Vagina (tissue), 2 donors: Measurements from ENCODE around the gene TPST2. TPM values are rescaled to one million over a fixed set of nuclear protein-coding genes. Genes with fewer than 3 reads are reported as not detected.
"Not testable (repeated sequence)": the region's sequence is repeated elsewhere in the genome, so short reads cannot be mapped to it uniquely, and the experiment has no call there.

Experiments used
- DNase-seq, 2 donors: peaks; one replicate each; pipeline ENCODE4 v3.0.0-alpha.2; 2017; ENCODE audit errors: extremely low spot score in 2 of 2
- H3K27ac ChIP-seq: fragments of 200-600 bp; sonication (generic); one replicate; pipeline ENCODE4 v1.5.1; 2019
- H3K27me3 ChIP-seq: fragments of 200-600 bp; sonication (generic); one replicate; pipeline ENCODE4 v1.5.1; 2019
- H3K36me3 ChIP-seq, 2 donors: fragments of 200-600 bp; sonication (generic); one replicate each; pipeline ENCODE4 v1.5.1; 2017 to 2019
- H3K4me1 ChIP-seq: fragments of 200-600 bp; sonication (generic); one replicate; pipeline ENCODE4 v1.5.1; 2019
- H3K4me3 ChIP-seq, 2 donors: fragments of 200-600 bp; sonication (generic); 1 replicate in 1 of 2; 2 replicates in 1 of 2; pipeline ENCODE4 v1.5.1; 2016 to 2019
- H3K9me3 ChIP-seq: fragments of 200-600 bp; sonication (generic); one replicate; pipeline ENCODE4 v1.5.1; 2019
- CTCF ChIP-seq, 3 experiments: fragments of 450-650 bp in 2 of 3; fragments of 200-600 bp in 1 of 3; sonication (generic) in 1 of 3; IDR thresholded peaks; one replicate each; pipeline ENCODE4 v1.5.1; 2017 to 2019; ENCODE audit warnings: antibody characterized with exemption in 3 of 3, mild to moderate bottlenecking in 2 of 3, moderate library complexity in 2 of 3
- POLR2A ChIP-seq, 2 donors: fragments of 450-650 bp; IDR thresholded peaks; one replicate each; pipeline ENCODE4 v1.6.1; 2017; ENCODE audit warnings: antibody characterized with exemption in 2 of 2, mild to moderate bottlenecking in 2 of 2, moderate library complexity in 2 of 2
- POLR2AphosphoS5 ChIP-seq, 2 donors: sonication (generic); formaldehyde crosslinking; IDR thresholded peaks; one replicate each; pipeline ENCODE4 v1.9.0; 2017; ENCODE audit warnings: antibody characterized with exemption in 2 of 2, mild to moderate bottlenecking in 2 of 2, low read depth in 1 of 2; ENCODE audit not compliant: insufficient read depth in 1 of 2
- intact Hi-C: fragments of 100-400 bp; cut with DNase I; formaldehyde crosslinking; loops from one replicate; pipeline ENCODE4 v1.15.1; 2023
- total RNA-seq: library from RNA; depleted of rRNA; stranded (reverse); fragments of >200 nt; gene quantifications from one replicate; pipeline ENCODE4 v1.2.3, GENCODE V29; 2016

Gene TPST2
- total RNA-seq, 1 donor from 2014 or later: 96.3 TPM

- no peaks in the 10 kb centered on the region for H3K4me1 ChIP-seq
- H3K36me3 ChIP-seq: no peaks in the 10 kb centered on the region
- TF ChIP-seq CTCF (IDR thresholded peaks at IDR 0.05) (no peak), POLR2A (IDR thresholded peaks at IDR 0.05) (no peak), POLR2AphosphoS5 (IDR thresholded peaks at IDR 0.05; ENCODE audit: insufficient read depth in 1 of 2, low read depth in 1 of 2) (no peak)
- intact Hi-C loops: no loop called here
- H3K9me3 ChIP-seq: no peaks in the 10 kb centered on the region
- H3K27ac ChIP-seq: no peak overlapping the region
- H3K27me3 ChIP-seq: no peaks in the 10 kb centered on the region
- no peak overlapping the region for H3K4me3 ChIP-seq
- no peak for DNase-seq
Measured at GRCh38 chr22:26616650-26617049, 26.7 kb upstream of the TPST2 start.

DNA sequence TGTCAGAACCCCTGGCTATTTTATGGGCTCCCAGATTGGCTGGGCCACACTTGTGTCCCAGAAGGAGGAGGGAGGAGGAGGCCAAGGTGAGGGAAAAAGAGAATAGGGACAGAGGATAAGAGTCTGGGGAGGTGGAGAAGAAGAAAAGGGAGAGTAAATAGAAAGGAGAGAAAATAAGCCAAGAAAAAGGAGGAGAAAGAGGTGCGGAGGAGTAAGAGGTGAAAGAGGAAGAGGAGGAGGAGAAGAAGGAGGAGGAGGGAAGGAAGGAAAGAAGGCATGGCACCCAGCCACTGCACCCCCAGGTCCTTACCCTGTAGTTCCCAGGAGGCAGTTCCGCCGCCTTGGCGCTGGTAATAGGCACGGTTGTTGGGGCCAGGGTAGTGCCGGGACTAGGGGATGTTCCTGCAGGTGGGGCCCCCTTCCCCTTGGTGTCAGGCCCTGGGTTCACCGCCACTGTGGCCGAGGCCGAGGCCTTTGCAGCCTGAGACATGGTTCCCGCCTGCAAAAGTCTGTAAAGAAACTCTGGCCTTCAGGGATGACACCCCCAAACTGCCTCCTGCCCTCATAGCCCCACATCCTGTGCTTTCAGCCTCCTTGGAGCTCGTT lies 26.0 kb upstream of the TPST2 start:
- no peaks in the 10 kb centered on the region for H3K27me3 ChIP-seq

GRCh38 chr22:26615149-26615548 lies 25.2 kb upstream of the TPST2 start:
- TF ChIP-seq POLR2A (IDR thresholded peaks at IDR 0.05) (no peak), POLR2AphosphoS5 (IDR thresholded peaks at IDR 0.05; ENCODE audit: insufficient read depth in 1 of 2, low read depth in 1 of 2) (no peak), CTCF (IDR thresholded peaks at IDR 0.05) (no peak)
- peaks cover 6% of the 10 kb centered on the region for H3K4me1 ChIP-seq
- intact Hi-C loops: no loop called here
- no peak for DNase-seq
- no peak overlapping the region for H3K4me3 ChIP-seq
- no peaks in the 10 kb centered on the region for H3K36me3 ChIP-seq
- no peaks in the 10 kb centered on the region for H3K9me3 ChIP-seq
- no peak overlapping the region for H3K27ac ChIP-seq
- H3K27me3 ChIP-seq: no peaks in the 10 kb centered on the region

More for the DNA sequence above, 26.0 kb upstream of the TPST2 start:
- Histone ChIP-seq H3K9me3 (no peaks in the 10 kb centered on the region), H3K4me3 (no peak overlapping the region), H3K36me3 (no peaks in the 10 kb centered on the region), H3K4me1 (no peaks in the 10 kb centered on the region), H3K27ac (no peak overlapping the region)
- intact Hi-C loops: no loop called here
- no peak for DNase-seq
- TF ChIP-seq POLR2A (IDR thresholded peaks at IDR 0.05) (no peak), CTCF (IDR thresholded peaks at IDR 0.05) (no peak), POLR2AphosphoS5 (IDR thresholded peaks at IDR 0.05; ENCODE audit: insufficient read depth in 1 of 2, low read depth in 1 of 2) (no peak)

GRCh38 chr22:26614322-26614721 lies 24.4 kb upstream of the TPST2 start:
- Histone ChIP-seq H3K27me3 (no peaks in the 10 kb centered on the region), H3K36me3 (no peaks in the 10 kb centered on the region), H3K27ac (no peak overlapping the region), H3K4me1 (peaks cover 6% of the 10 kb centered on the region), H3K4me3 (no peak overlapping the region), H3K9me3 (no peaks in the 10 kb centered on the region)
- DNase-seq: no peak
- intact Hi-C loops: no loop called here
- no peak for TF ChIP-seq CTCF (IDR thresholded peaks at IDR 0.05)
- TF ChIP-seq POLR2A (IDR thresholded peaks at IDR 0.05): no peak
- TF ChIP-seq POLR2AphosphoS5 (IDR thresholded peaks at IDR 0.05; ENCODE audit: insufficient read depth in 1 of 2, low read depth in 1 of 2): no peak

DNA sequence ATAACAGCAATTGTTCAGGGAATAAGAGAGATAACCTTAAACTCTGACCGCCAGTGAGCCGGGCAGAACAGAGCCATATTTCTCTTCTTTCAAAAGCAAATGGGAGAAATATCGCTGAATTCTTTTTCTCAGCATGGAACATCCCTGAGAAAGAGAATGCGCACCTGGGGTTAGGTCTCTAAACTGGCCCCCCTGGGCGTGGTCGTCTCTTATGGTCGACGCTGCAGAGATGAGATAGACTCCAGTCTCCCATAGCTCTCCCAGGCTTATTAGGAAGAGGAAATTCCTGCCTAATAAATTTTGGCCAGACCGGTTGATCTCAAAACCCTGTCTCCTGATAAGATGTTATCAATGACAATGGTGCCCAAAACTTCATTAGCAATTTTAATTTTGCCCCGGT lies 23.8 kb upstream of the TPST2 start:
- H3K4me3 ChIP-seq, H3K36me3 ChIP-seq, H3K27me3 ChIP-seq, H3K4me1 ChIP-seq, H3K9me3 ChIP-seq, DNase-seq, intact Hi-C loops, H3K27ac ChIP-seq: not testable (repeated sequence)
